ENCODE results near the gene GAD1. TPM values are rescaled to one million over a fixed set of nuclear protein-coding genes. Genes with fewer than 3 reads are reported as not detected.
A peak's percentile ranks its signal among the peaks of the same experiment; 100 is the strongest.

Gene GAD1
- total RNA-seq, 3 donors from 2014 or later, result 1.6 to 2.6 (median 2.5) TPM

- H3K4me3 Mint-ChIP-seq, result peak overlapping the region; percentile 53
- ATAC-seq, result peak; percentile 38 to 51
- H3K9me3 Mint-ChIP-seq, result no peaks in the 10 kb centered on the region
- H3K36me3 Mint-ChIP-seq (ENCODE audit: insufficient read depth), result peaks cover 1% of the 10 kb centered on the region
- H3K27me3 Mint-ChIP-seq (ENCODE audit: low read depth), result peaks cover 85% of the 10 kb centered on the region
- peak; percentile 29 for DNase-seq
- H3K4me1 Mint-ChIP-seq (ENCODE audit: low read depth), result peaks cover 41% of the 10 kb centered on the region
Observed at GRCh38 chr2:170822290-170823087, 5.8 kb downstream of the GAD1 start.

- ATAC-seq (peak; percentile 35 to 36), DNase-seq (no peak)
- Mint-ChIP-seq H3K4me1 (ENCODE audit: low read depth) (peaks cover 35% of the 10 kb centered on the region), H3K9me3 (no peaks in the 10 kb centered on the region), H3K36me3 (ENCODE audit: insufficient read depth) (peaks cover 1% of the 10 kb centered on the region), H3K4me3 (peak overlapping the region; percentile 53), H3K27me3 (ENCODE audit: low read depth) (peaks cover 79% of the 10 kb centered on the region)
Observed at GRCh38 chr2:170823088-170823897, 6.6 kb downstream of the GAD1 start.

- no peak overlapping the region for H3K4me3 Mint-ChIP-seq
- no peak for ATAC-seq
- peaks cover 1% of the 10 kb centered on the region for H3K36me3 Mint-ChIP-seq (ENCODE audit: insufficient read depth)
- peaks cover 79% of the 10 kb centered on the region for H3K27me3 Mint-ChIP-seq (ENCODE audit: low read depth)
- no peaks in the 10 kb centered on the region for H3K9me3 Mint-ChIP-seq
- DNase-seq, result no peak
- H3K4me1 Mint-ChIP-seq (ENCODE audit: low read depth), result peaks cover 30% of the 10 kb centered on the region
Observed at GRCh38 chr2:170823898-170824215, 7.2 kb downstream of the GAD1 start.

- ATAC-seq, result no peak
- Mint-ChIP-seq H3K36me3 (ENCODE audit: insufficient read depth) (peaks cover 1% of the 10 kb centered on the region), H3K4me3 (no peak overlapping the region), H3K4me1 (ENCODE audit: low read depth) (peaks cover 26% of the 10 kb centered on the region), H3K9me3 (no peaks in the 10 kb centered on the region), H3K27me3 (ENCODE audit: low read depth) (peaks cover 80% of the 10 kb centered on the region)
- no peak for DNase-seq
Observed at GRCh38 chr2:170824526-170825015, 7.9 kb downstream of the GAD1 start.

GRCh38 chr2:170827841-170828532 lies 11.3 kb downstream of the GAD1 start:
- Mint-ChIP-seq H3K27me3 (ENCODE audit: low read depth) (peaks cover 69% of the 10 kb centered on the region), H3K4me1 (ENCODE audit: low read depth) (peaks cover 2% of the 10 kb centered on the region), H3K36me3 (ENCODE audit: insufficient read depth) (no peaks in the 10 kb centered on the region), H3K4me3 (no peak overlapping the region), H3K9me3 (no peaks in the 10 kb centered on the region)
- ATAC-seq (no peak), DNase-seq (no peak)

DNA sequence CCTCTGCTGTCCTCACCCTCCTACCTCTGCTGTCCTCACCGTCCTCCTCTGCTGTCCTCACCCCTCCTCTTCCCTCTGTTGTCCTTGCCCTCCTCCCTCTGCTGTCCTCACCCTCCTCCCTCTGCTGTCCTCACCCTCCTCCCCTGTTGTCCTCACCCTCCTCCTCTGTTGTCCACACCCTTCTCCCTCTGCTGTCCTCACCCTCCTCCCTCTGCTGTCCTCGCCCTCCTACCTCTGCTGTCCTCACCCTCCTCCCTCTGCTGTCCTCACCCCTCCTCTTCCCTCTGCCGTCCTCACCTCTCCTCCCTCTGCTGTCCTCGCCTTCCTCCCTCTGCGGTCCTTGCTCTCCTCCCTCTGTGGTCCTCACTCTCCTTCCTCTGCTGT lies 11.8 kb downstream of the GAD1 start:
- H3K4me3 Mint-ChIP-seq, result no peak overlapping the region
- H3K4me1 Mint-ChIP-seq (ENCODE audit: low read depth), result peaks cover 2% of the 10 kb centered on the region
- H3K36me3 Mint-ChIP-seq (ENCODE audit: insufficient read depth), result no peaks in the 10 kb centered on the region
- peaks cover 67% of the 10 kb centered on the region for H3K27me3 Mint-ChIP-seq (ENCODE audit: low read depth)
- no peaks in the 10 kb centered on the region for H3K9me3 Mint-ChIP-seq
- no peak for DNase-seq
- ATAC-seq, result no peak

DNA sequence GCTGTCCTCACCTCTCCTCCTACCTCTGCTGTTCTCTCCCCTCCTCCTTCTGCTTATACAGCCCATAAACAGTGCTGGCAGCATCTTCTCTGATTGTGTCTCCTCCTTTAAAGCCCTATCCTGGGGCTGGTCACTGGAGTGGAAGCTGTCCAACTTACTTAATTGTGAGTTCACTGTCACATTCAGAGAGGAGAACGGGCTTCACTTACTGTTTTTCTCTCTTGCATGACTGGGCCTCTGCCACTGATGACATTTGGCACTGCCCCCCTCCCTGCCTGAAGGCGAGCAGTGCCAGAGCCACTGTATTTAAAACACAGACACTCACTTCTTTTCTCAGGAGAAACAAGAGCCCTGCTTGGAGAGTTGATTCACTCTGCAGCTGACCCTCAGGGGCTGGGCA lies 12.3 kb downstream of the GAD1 start:
- peaks cover 64% of the 10 kb centered on the region for H3K27me3 Mint-ChIP-seq (ENCODE audit: low read depth)
- no peaks in the 10 kb centered on the region for H3K4me1 Mint-ChIP-seq (ENCODE audit: low read depth)

GRCh38 chr2:170830166-170830565 lies 13.5 kb downstream of the GAD1 start:
- Mint-ChIP-seq H3K36me3 (ENCODE audit: insufficient read depth) (no peaks in the 10 kb centered on the region), H3K4me1 (ENCODE audit: low read depth) (no peaks in the 10 kb centered on the region), H3K4me3 (no peak overlapping the region), H3K27me3 (ENCODE audit: low read depth) (peaks cover 53% of the 10 kb centered on the region), H3K9me3 (no peaks in the 10 kb centered on the region)
- DNase-seq (no peak), ATAC-seq (no peak)

More for the DNA sequence above, 12.3 kb downstream of the GAD1 start:
- no peak for ATAC-seq
- H3K9me3 Mint-ChIP-seq, result no peaks in the 10 kb centered on the region
- DNase-seq, result no peak
- no peaks in the 10 kb centered on the region for H3K36me3 Mint-ChIP-seq (ENCODE audit: insufficient read depth)
- H3K4me3 Mint-ChIP-seq, result no peak overlapping the region

DNA sequence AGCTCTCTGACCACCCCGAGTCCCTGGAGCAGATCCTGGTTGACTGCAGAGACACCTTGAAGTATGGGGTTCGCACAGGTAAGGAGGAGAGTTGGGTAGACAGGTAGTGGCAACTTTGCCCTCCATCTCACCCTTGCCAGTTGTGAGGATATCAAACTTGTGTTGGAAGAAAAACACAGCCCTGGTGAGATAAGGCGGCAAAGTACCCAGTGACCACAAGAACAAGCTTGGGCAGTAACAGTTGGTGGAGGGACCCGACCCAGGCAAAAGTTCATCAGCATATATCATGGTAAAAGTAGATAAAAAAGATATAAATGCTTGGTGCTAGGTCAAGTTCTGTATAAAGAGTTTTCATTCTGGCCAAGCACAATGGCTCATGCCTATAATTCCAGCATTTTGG lies 14.4 kb downstream of the GAD1 start:
- DNase-seq (no peak), ATAC-seq (no peak)
- Mint-ChIP-seq H3K9me3 (no peaks in the 10 kb centered on the region), H3K4me1 (ENCODE audit: low read depth) (no peaks in the 10 kb centered on the region), H3K36me3 (ENCODE audit: insufficient read depth) (no peaks in the 10 kb centered on the region), H3K27me3 (ENCODE audit: low read depth) (peaks cover 55% of the 10 kb centered on the region), H3K4me3 (no peak overlapping the region)

DNA sequence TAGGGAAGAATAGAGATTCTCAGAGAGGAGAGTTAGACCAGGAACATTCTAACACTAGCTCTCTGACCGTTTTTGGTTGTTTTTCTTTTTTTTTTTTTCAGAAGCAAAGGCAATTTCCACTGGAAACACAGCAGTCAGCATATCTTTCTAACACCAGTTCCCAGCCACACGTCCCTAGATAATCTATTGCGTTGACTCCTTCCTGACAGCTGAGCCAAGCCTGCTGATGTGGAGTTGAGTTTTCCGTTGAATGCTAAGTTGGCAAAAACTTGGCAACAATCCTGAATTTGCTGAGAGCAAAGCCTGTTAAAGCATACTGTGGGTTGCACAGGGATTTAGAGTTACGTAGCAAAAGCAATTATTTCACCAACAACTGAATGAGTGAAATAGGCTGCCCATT lies 19.3 kb downstream of the GAD1 start:
- H3K4me1 Mint-ChIP-seq (ENCODE audit: low read depth), result no peaks in the 10 kb centered on the region
- DNase-seq (no peak), ATAC-seq (no peak)
- H3K36me3 Mint-ChIP-seq (ENCODE audit: insufficient read depth), result no peaks in the 10 kb centered on the region
- peaks cover 20% of the 10 kb centered on the region for H3K27me3 Mint-ChIP-seq (ENCODE audit: low read depth)
- H3K4me3 Mint-ChIP-seq, result no peak overlapping the region
- H3K9me3 Mint-ChIP-seq, result no peaks in the 10 kb centered on the region

DNA sequence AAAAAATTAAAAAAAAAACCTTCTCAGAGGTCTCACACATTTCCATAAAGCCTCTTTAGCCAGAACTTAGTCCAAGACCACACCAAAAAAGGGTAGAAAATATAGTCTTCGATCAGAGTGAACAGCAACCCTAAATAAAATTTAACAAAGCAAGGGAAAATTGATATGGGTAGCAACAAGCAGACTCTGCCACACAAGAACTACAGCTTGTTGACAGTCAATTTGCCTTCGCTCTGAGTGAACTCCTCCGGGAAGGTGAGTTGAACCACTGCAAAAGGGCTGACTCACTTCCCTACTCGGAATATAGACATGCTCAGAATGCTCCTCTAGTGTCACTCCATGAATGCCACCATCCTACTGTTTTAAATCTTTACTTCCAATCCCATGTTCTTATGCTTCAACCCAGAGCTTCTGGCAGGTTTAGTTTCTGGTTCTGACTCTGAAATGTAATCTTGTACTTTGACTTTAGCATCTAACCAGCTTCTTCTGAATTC lies 24.1 kb downstream of the GAD1 start:
- DNase-seq (no peak), ATAC-seq (no peak)
- Mint-ChIP-seq H3K27me3 (ENCODE audit: low read depth) (peaks cover 14% of the 10 kb centered on the region), H3K4me1 (ENCODE audit: low read depth) (peaks cover 15% of the 10 kb centered on the region), H3K4me3 (no peak overlapping the region), H3K9me3 (no peaks in the 10 kb centered on the region), H3K36me3 (ENCODE audit: insufficient read depth) (no peaks in the 10 kb centered on the region)

GRCh38 chr2:170842785-170843184 lies 26.1 kb downstream of the GAD1 start:
- Mint-ChIP-seq H3K4me3 (no peak overlapping the region), H3K4me1 (ENCODE audit: low read depth) (peaks cover 15% of the 10 kb centered on the region), H3K9me3 (no peaks in the 10 kb centered on the region), H3K36me3 (ENCODE audit: insufficient read depth) (no peaks in the 10 kb centered on the region), H3K27me3 (ENCODE audit: low read depth) (peaks cover 9% of the 10 kb centered on the region)
- no peak for DNase-seq
- ATAC-seq, result no peak

DNA sequence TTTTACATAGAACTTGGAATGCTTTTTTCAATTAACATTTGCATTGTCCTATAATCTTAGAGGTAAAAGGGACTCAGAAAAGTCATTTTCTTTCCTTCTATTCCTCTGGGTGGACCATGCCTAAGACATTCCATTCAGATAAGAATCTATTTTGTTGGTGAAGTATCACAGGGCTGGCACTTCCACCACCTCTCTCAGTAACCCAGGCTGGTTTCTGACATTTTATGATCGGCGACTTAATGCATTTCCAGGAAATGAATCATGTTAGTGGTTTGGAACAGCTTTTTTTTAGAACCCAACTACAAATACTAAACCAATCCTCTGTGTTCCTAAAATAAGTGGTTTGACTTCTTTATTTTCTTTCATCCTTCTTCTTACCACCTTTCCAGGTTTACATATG lies 27.0 kb downstream of the GAD1 start:
- H3K27me3 Mint-ChIP-seq (ENCODE audit: low read depth), result peaks cover 4% of the 10 kb centered on the region
- DNase-seq (no peak), ATAC-seq (peak; percentile 52 to 66)
- no peak overlapping the region for H3K4me3 Mint-ChIP-seq
- H3K36me3 Mint-ChIP-seq (ENCODE audit: insufficient read depth), result no peaks in the 10 kb centered on the region
- no peaks in the 10 kb centered on the region for H3K9me3 Mint-ChIP-seq
- peaks cover 15% of the 10 kb centered on the region for H3K4me1 Mint-ChIP-seq (ENCODE audit: low read depth)

DNA sequence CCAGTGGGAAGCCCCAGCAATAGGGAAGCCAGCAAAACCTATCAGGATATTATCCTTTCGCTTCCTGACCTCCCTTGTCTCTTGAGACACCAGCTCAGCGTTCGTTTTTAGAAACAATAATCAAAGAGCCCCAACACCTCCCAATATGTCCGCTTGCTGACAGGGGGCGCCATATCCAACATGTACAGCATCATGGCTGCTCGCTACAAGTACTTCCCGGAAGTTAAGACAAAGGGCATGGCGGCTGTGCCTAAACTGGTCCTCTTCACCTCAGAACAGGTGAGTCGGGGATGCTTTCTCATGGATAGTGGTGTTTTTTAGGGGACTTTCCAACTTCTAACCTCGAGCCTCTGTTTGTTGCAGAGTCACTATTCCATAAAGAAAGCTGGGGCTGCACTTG lies 28.7 kb downstream of the GAD1 start:
- H3K36me3 Mint-ChIP-seq (ENCODE audit: insufficient read depth), result no peaks in the 10 kb centered on the region
- H3K4me3 Mint-ChIP-seq, result no peak overlapping the region
- no peak for ATAC-seq
- H3K27me3 Mint-ChIP-seq (ENCODE audit: low read depth), result peaks cover 3% of the 10 kb centered on the region
- peaks cover 3% of the 10 kb centered on the region for H3K9me3 Mint-ChIP-seq
- H3K4me1 Mint-ChIP-seq (ENCODE audit: low read depth), result peaks cover 15% of the 10 kb centered on the region
- no peak for DNase-seq
